GM18951 (cell line): ENCODE data around the gene NAPEPLD.
"Not testable (repeated sequence)": the region's sequence is repeated elsewhere in the genome, so short reads cannot be mapped to it uniquely, and the experiment has no call there.

Experiments
- POLR2A ChIP-seq: IDR thresholded peaks from 4 replicates; pipeline ENCODE4 v1.6.1; 2011; ENCODE audit warnings: mild to moderate bottlenecking; ENCODE audit not compliant: insufficient read length, insufficient read depth; ENCODE audit errors: extremely low read depth
- in situ Hi-C: fragments of 300-500 bp; cut with MboI; formaldehyde crosslinking; loops from one replicate; pipeline ENCODE4 v1.12.0; 2022; ENCODE audit warnings: low sequenced_read_pairs, mixed read lengths, inconsistent platforms; ENCODE audit not compliant: unreplicated experiment

Gene NAPEPLD

GRCh38 chr7:103127006-103127405 is 21.9 kb downstream of the NAPEPLD start:
- TF ChIP-seq POLR2A: no peak
- in situ Hi-C loops: no loop called here

DNA sequence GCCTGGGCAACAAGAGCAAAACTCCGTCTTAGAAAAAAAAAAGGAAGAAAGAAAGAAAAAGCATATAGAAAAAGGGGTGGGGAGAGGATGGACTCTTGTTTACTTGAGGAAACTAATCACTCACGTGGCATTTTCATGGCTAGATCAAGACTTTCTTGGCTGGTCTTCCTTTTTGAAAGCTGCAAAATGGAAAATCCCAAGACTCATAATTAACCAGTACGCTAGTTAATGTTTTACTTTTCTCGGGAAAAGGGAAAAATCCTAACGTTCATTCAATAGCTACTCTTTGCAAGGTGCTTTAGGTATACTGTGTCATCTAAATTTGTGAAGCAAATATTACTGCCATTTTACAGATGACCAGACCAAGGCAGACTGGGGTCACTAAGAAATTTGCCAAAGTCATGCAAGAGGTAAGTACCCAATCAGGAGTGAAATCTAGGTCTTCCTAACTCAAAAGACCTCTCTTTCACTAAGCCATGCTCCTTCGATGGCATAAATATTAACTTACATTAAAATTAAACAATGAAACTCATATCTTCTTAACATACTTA is 24.4 kb downstream of the NAPEPLD start:
- in situ Hi-C loops: no loop called here
- TF ChIP-seq POLR2A: no peak

DNA sequence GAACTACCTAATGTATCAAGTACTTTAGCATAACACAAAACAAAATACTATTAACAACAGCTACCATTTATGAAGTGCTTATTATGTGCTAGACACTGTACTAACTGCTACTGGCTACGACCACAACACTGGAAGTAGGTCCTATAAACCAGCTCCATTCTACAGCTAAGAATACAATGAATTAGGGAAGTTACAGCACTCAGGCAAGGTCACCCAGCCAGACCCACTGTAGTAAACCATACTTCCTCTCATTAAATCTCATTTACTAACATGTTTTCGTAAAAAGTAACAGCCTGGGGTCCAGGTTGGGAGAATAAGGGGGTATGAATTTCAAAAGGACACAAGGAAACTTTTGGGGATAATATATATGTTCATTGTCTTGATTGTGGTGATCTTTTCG is 25.4 kb downstream of the NAPEPLD start:
- in situ Hi-C loops: no loop called here
- TF ChIP-seq POLR2A: no peak

- in situ Hi-C loops: no loop called here
- no peak for TF ChIP-seq POLR2A
These were observed 27.3 kb downstream of the NAPEPLD start for GRCh38 chr7:103121641-103122040.

GRCh38 chr7:103120362-103120761 is 28.5 kb downstream of the NAPEPLD start:
- no peak for TF ChIP-seq POLR2A
- in situ Hi-C loops: no loop called here

GRCh38 chr7:103119791-103120291 is 29.1 kb downstream of the NAPEPLD start:
- TF ChIP-seq POLR2A: no peak
- in situ Hi-C loops: no loop called here

DNA sequence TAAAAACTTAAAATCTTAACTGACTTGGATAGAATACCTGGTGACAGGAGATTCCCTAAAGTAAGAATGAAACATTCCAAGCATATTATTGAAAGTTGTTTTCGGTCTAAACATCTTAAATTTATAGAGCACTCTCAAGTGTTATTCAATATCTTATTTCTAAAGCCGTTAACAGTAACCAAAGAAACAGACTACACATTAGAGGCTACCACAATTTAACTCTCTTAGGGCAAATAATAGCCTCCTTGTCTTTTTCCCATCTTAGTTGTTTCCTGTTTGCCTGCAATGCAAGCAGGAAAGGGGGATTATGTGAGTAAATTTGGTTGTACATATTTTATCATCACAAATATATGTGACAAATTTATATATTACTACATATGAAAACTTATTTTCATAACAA is 31.4 kb downstream of the NAPEPLD start:
- no peak for TF ChIP-seq POLR2A
- in situ Hi-C loops: no loop called here

GRCh38 chr7:103116991-103117390 is 31.9 kb downstream of the NAPEPLD start:
- in situ Hi-C loops: no loop called here
- TF ChIP-seq POLR2A: no peak

DNA sequence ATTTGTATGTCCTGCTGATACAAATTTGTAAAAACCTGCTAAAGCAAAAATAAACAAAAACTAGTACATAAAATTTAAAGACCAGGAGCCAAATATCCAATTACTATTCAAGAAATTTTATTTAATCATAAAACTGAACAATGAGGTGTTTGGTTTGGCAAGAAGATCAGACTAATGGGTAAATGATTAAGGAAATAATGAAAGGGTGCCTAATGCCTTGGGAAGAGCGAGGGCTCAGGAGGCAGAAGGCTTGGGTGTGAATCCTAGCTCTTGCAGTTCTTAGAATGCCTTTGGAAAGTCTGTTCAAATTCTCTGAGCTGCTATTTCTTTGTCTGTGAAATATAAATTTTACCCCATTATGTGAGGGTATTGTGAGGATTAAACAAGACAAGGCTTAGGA is 32.4 kb downstream of the NAPEPLD start:
- in situ Hi-C loops: no loop called here
- TF ChIP-seq POLR2A: no peak

DNA sequence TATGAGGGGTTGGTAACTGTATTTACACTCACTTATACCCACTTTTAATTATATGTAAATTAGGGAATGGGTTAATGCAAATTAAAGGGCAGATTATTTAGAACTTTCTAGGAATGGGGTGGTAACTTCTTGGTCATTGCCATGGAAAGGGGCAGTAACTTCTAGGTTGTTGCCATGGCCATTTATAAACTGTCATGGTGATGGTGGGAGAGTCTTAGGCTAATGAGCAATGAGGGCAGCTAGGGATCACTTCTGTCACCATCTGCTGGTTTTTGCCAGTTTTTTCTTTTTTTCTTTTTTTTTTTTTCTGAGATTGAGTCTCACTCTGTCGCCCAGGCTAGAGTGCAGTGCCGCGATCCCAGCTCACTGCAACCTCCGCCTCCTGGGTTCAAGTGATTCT is 33.1 kb downstream of the NAPEPLD start:
- in situ Hi-C loops: no loop called here

GRCh38 chr7:103114576-103115008 is 34.3 kb downstream of the NAPEPLD start:
- TF ChIP-seq POLR2A: no peak
- in situ Hi-C loops: no loop called here

More for the DNA sequence above, 33.1 kb downstream of the NAPEPLD start:
- TF ChIP-seq POLR2A: no peak

DNA sequence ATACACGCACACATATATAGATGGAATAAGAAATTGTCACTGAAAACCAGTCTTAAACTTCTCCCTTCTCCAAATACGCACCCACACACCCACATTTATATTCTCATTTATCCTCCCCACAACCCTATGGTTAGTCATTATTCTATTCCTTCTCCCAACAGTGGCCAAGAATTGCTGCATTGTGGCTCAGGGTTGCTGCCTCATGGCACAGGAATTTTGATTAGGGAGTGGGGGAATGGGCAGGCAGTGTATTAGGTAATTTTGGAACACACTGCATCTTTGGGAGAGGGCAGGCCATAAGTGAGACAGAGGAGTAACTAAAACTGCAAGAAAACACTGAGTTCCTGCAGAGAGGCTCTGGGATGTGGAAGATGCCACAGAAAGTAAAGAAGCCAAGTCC is 35.7 kb downstream of the NAPEPLD start:
- no peak for TF ChIP-seq POLR2A
- in situ Hi-C loops: no loop called here

GRCh38 chr7:103106703-103107070 is 42.2 kb downstream of the NAPEPLD start:
- in situ Hi-C loops: not testable (repeated sequence)

GRCh38 chr7:103106005-103106702 is 42.7 kb downstream of the NAPEPLD start:
- no peak for TF ChIP-seq POLR2A
- in situ Hi-C loops: no loop called here
